Endothelial cell of umbilical vein (primary cell): ENCODE results near the gene ACP4. TPM values are rescaled to one million over a fixed set of nuclear protein-coding genes. Genes with fewer than 3 reads are reported as not detected.

Source experiments
- BruUV-seq: library from RNA; stranded (reverse); fragments of 400-500 nt; replicated peaks from 2 replicates; lab custom pipeline; 2021; lab: Mats Ljungman, UMichigan
- CTCF ChIA-PET: fragments of 300-600, 350-600 bp; sonication (Branson Sonifier 250); formaldehyde crosslinking; loops from one replicate; lab custom pipeline; 2021; ENCODE audit warnings: antibody characterized with exemption, inconsistent platforms; lab: Charles Lee
- POLR2A ChIA-PET: fragments of 300-600, 350-600 bp; sonication (Branson Sonifier 250); formaldehyde crosslinking; loops from one replicate; lab custom pipeline; 2021; ENCODE audit warnings: antibody characterized with exemption, inconsistent platforms; lab: Charles Lee
- DNase-seq: peaks from one replicate; pipeline ENCODE4 v3.0.0-alpha.2; 2011; ENCODE audit warnings: low read depth, low spot score
- FAIRE-seq: peaks from 2 replicates; lab custom pipeline; 2011; peaks lifted over from hg19 to GRCh38; lab: Jason Lieb, UNC
- H2AFZ ChIP-seq: 2 replicates; pipeline ENCODE4 v1.6.0; 2012; ENCODE audit warnings: low read depth, low read length, control low read depth, inconsistent platforms
- H3K27ac ChIP-seq: 2 replicates; pipeline ENCODE4 v1.5.1; 2011; ENCODE audit warnings: low read depth, mild to moderate bottlenecking, control low read depth, low read length, moderate library complexity; ENCODE audit not compliant: insufficient read depth
- H3K27me3 ChIP-seq, 2 experiments: 2 replicates each; pipeline versions ENCODE4 v1.6.0 to v1.6.1; 2011; ENCODE audit warnings: low read length in 2 of 2, mixed read lengths in 1 of 2; ENCODE audit not compliant: control insufficient read depth in 2 of 2, insufficient read depth in 2 of 2
- H3K36me3 ChIP-seq, 2 experiments: 2 replicates in 1 of 2; 3 replicates in 1 of 2; pipeline ENCODE4 v1.5.1; 2011; ENCODE audit warnings: low read length in 2 of 2, mild to moderate bottlenecking in 1 of 2, moderate library complexity in 1 of 2; ENCODE audit not compliant: control insufficient read depth in 2 of 2, insufficient read depth in 2 of 2; ENCODE audit errors: extremely low read depth in 1 of 2
- H3K4me1 ChIP-seq: 3 replicates; pipeline ENCODE4 v1.5.1; 2011; ENCODE audit warnings: mild to moderate bottlenecking, low read length; ENCODE audit not compliant: control insufficient read depth, insufficient read depth; ENCODE audit errors: extremely low read depth
- H3K4me2 ChIP-seq: 2 replicates; pipeline ENCODE4 v1.6.1; 2011; ENCODE audit warnings: low read length, control low read depth, mixed read lengths; ENCODE audit not compliant: insufficient read depth
- H3K4me3 ChIP-seq, 3 experiments: fragments of 200-600 bp in 1 of 3; sonication (generic), shearing (Covaris generic) in 1 of 3; replicated peaks in 1 of 3; 2 replicates each; pipeline ENCODE4 v1.5.1; 2011 to 2016; ENCODE audit warnings: control low read depth in 3 of 3, low read length in 3 of 3, mild to moderate bottlenecking in 2 of 3, inconsistent platforms in 1 of 3, low read depth in 1 of 3, moderate library complexity in 1 of 3; ENCODE audit not compliant: insufficient read depth in 1 of 3
- H3K79me2 ChIP-seq: 2 replicates; pipeline ENCODE4 v1.6.0; 2012; ENCODE audit warnings: low read length, inconsistent platforms; ENCODE audit not compliant: control insufficient read depth, insufficient read depth
- H3K9ac ChIP-seq: replicated peaks from 2 replicates; pipeline ENCODE3; 2011; ENCODE audit warnings: low read length, control low read depth; ENCODE audit not compliant: insufficient read depth; ENCODE audit errors: extremely low read depth
- H3K9me1 ChIP-seq: replicated peaks from 3 replicates; pipeline ENCODE4 v1.6.0; 2011; ENCODE audit warnings: mild to moderate bottlenecking, low read length; ENCODE audit not compliant: control insufficient read depth, insufficient read depth; ENCODE audit errors: extremely low read depth
- H3K9me3 ChIP-seq: replicated peaks from 2 replicates; pipeline ENCODE4 v1.5.1; 2012; ENCODE audit warnings: low read length, inconsistent platforms; ENCODE audit not compliant: control insufficient read depth, insufficient read depth
- H4K20me1 ChIP-seq: replicated peaks from 2 replicates; pipeline ENCODE3; 2011; ENCODE audit warnings: mild to moderate bottlenecking, low read length; ENCODE audit not compliant: control insufficient read depth, insufficient read depth; ENCODE audit errors: extremely low read depth
- CTCF ChIP-seq, 2 donors: IDR thresholded peaks; 1 replicate in 1 of 2; 2 replicates in 1 of 2; pipeline ENCODE4 v1.5.1; 2011; ENCODE audit warnings: low read length in 2 of 2, mild to moderate bottlenecking in 2 of 2, moderate library complexity in 2 of 2, control low read depth in 1 of 2, inconsistent platforms in 1 of 2, low read depth in 1 of 2; ENCODE audit not compliant: insufficient read depth in 1 of 2; ENCODE audit errors: extremely low read depth in 1 of 2
- FOS ChIP-seq: IDR thresholded peaks from 2 replicates; pipeline ENCODE4 v1.6.1; 2011; ENCODE audit warnings: mild to moderate bottlenecking, low read length, moderate library complexity, borderline replicate concordance; ENCODE audit not compliant: insufficient read depth
- GATA2 ChIP-seq: IDR thresholded peaks from 2 replicates; pipeline ENCODE4 v1.7.0; 2011; ENCODE audit warnings: low read depth, mild to moderate bottlenecking, moderate library complexity, mixed read lengths, low read length; ENCODE audit not compliant: insufficient read length, insufficient read depth
- JUN ChIP-seq: IDR thresholded peaks from 2 replicates; pipeline ENCODE4 v1.6.1; 2011; ENCODE audit warnings: borderline replicate concordance, low read depth; ENCODE audit not compliant: insufficient read length, insufficient read depth
- MAX ChIP-seq: IDR thresholded peaks from 2 replicates; pipeline ENCODE4 v1.6.1; 2011; ENCODE audit not compliant: insufficient read depth, insufficient read length
- MYC ChIP-seq: IDR thresholded peaks from one replicate; pipeline ENCODE4 v1.6.1; 2011; ENCODE audit warnings: mild to moderate bottlenecking, low read depth, low read length
- POLR2A ChIP-seq: IDR thresholded peaks from 2 replicates; pipeline ENCODE4 v1.6.1; 2012; ENCODE audit warnings: low read depth, mild to moderate bottlenecking, control low read depth, low read length
- POLR2AphosphoS5 ChIP-seq: IDR thresholded peaks from 2 replicates; pipeline ENCODE4 v1.6.1; 2012; ENCODE audit warnings: low read depth, mild to moderate bottlenecking, control low read depth, low read length, moderate library complexity; ENCODE audit not compliant: insufficient read depth
- dilution Hi-C: fragments of 300-500 bp; cut with MboI; formaldehyde crosslinking; loops from one replicate; pipeline ENCODE4 v1.15.0; 2019; ENCODE audit warnings: low sequenced_read_pairs; ENCODE audit not compliant: extremely low pct_ligation_motif_present
- intact Hi-C: fragments of 100-400 bp; cut with micrococcal nuclease; formaldehyde crosslinking; loops from one replicate; pipeline ENCODE4 v1.10.0; 2022
- polyA plus RNA-seq, 4 experiments: library from polyadenylated mRNA; depleted of rRNA in 3 of 4; stranded (reverse) in 3 of 4; unstranded in 1 of 4; fragments of >200 nt; gene quantifications; 2 replicates each; pipeline versions ENCODE4 v1.2.1 to v1.2.3, GENCODE V29; 2011 to 2012; ENCODE audit warnings: missing spikeins in 1 of 4
- total RNA-seq: library from RNA; stranded (reverse); gene quantifications from 2 replicates; pipeline ENCODE4 v1.2.3, GENCODE V29; 2021

The ACP4 gene
- total and polyA plus RNA-seq, 2 donors (not counting 3 experiments of a cell fraction or from before 2014, with no cell fraction given): not detected

GRCh38 chr19:50820549-50821247 lies 30.5 kb downstream of the ACP4 start:
- TF ChIP-seq FOS (no peak), CTCF (IDR thresholded peaks at IDR 0.05; ENCODE audit: extremely low read depth in 1 of 2, insufficient read depth in 1 of 2, low read depth in 1 of 2, low read length in 2 of 2) (no peak), MYC (no peak), POLR2AphosphoS5 (no peak), MAX (no peak), JUN (no peak), POLR2A (no peak), GATA2 (no peak)
- no peaks in the 10 kb centered on the region for H3K9me3 ChIP-seq
- H3K79me2 ChIP-seq: no peaks in the 10 kb centered on the region
- H3K27ac ChIP-seq: no peak overlapping the region
- POLR2A ChIA-PET: no interaction called here
- dilution Hi-C loops: no loop called here
- H4K20me1 ChIP-seq: no peaks in the 10 kb centered on the region
- intact Hi-C loops: no loop called here
- H3K27me3 ChIP-seq: peaks cover 21 to 23% of the 10 kb centered on the region in 2 experiments
- FAIRE-seq: no peak
- no peaks in the 10 kb centered on the region for H3K9me1 ChIP-seq
- no TSS peak for BruUV-seq
- no peak for DNase-seq
- no peaks in the 10 kb centered on the region for H3K4me1 ChIP-seq
- no peaks in the 10 kb centered on the region for H3K36me3 ChIP-seq
- H3K9ac ChIP-seq: no peak overlapping the region
- no peak overlapping the region for H3K4me3 ChIP-seq
- H2AFZ ChIP-seq: no peak overlapping the region
- no peak overlapping the region for H3K4me2 ChIP-seq
- CTCF ChIA-PET: no interaction called here
